HG02642 (cell line): ENCODE measurements around the gene RIBC1.
"Not testable (repeated sequence)": the region's sequence is repeated elsewhere in the genome, so short reads cannot be mapped to it uniquely, and the experiment has no call there.

Experiments
- ATAC-seq: cut with Tn5 transposase; IDR thresholded peaks from one replicate; pipeline ENCODE4 v1.9.1; 2021; ENCODE audit warnings: mild to moderate bottlenecking; ENCODE audit not compliant: unreplicated experiment, poor library complexity

Gene RIBC1

DNA sequence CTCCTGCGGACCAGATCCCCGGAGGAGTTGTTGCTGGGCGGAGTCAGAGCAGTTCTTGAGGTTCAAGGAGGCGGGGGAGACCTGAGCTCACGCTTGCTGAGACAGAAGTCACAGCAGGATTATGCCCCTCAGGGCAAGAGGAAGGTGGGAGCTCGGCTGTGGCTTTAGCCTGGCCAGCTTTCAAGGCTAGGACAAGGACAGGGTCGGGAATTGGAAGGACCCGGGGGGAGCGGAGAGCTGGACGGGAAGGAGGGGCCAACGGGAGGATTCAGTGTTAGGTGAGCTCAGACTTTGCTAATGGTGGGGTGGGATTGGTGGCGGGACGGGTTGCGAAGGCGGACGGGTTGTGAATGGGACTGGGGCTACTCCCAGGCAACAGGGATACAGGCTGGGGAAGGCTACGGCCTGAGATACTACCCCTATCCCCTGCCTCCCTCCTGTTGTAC lies at the start of gene RIBC1:
Gene RIBC1, plus strand, starts transcription at position 13 of the 446 bp plus-strand sequence. CDS start 3,404 bp downstream, outside the sequence.
- ATAC-seq: no peak

DNA sequence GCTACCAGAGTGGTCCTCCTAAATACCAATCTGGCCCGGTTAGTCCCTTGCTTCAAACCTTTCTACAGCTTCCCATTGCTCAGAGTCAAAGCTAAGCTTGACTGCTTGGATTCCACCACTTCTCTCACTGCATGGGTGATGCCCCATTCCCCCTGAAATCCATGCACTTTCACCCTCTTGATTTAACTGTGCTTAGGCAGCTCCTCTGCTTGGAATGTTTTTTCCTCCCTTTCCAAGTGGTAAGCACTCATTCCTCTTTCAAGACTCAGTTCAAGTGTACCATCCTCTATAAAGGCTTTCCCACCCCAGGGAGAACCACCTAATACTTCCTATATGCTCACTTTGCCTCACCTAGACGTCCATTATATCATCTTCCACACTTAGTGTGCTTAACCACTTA lies 49.4 kb upstream of the RIBC1 start:
- no peak for ATAC-seq

DNA sequence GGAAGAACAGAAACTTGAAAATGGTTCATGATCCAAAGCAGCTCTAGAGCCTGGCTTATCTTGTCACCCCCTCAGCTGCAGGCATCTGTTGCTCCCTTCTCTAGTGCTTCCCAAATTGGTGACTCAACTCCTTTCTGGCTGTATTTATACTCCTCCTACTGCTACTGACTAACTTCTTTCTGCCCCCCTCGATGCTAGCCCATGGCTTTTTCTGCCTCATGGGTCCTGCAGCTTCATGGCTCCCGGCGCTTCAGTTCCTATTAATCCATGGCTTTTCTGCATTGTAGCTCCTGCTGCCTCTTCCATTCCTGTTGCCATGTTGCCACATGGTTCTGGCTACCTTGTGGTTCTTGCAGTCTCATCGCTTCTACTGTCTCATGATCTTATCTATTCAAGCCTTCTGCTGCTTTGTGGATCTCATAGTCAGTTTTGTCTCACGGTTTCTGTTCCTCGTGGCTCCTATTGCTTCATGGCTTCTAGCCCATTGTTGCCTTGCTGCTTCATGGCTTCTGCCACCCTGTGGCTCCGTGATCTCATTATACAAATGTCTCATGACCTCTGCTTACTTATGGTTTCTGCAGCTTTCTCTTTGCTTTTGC lies 48.4 kb upstream of the RIBC1 start:
- no peak for ATAC-seq

DNA sequence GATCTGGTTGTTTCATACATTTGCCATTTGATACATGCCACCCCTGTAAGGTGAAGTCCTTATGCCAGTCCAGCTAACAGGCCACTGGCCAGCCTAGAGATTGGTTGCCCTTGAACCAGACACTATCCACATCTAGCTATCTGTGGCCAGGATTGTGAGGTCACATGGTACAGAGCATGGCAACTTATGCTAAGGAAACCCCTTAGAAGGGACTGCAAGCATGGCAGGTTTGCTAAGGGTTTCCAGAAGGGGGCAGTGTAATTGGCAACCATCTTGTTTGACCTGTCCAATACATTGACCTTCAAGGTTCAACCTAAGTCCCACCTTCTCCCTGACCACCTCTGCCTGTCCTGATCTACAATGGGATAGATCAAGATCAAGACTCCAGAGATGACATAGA lies 47.8 kb upstream of the RIBC1 start:
- no peak for ATAC-seq

GRCh38 chrX:53376888-53377287 lies 45.8 kb upstream of the RIBC1 start:
- ATAC-seq: no peak

GRCh38 chrX:53377464-53377863 lies 45.2 kb upstream of the RIBC1 start:
- no peak for ATAC-seq

DNA sequence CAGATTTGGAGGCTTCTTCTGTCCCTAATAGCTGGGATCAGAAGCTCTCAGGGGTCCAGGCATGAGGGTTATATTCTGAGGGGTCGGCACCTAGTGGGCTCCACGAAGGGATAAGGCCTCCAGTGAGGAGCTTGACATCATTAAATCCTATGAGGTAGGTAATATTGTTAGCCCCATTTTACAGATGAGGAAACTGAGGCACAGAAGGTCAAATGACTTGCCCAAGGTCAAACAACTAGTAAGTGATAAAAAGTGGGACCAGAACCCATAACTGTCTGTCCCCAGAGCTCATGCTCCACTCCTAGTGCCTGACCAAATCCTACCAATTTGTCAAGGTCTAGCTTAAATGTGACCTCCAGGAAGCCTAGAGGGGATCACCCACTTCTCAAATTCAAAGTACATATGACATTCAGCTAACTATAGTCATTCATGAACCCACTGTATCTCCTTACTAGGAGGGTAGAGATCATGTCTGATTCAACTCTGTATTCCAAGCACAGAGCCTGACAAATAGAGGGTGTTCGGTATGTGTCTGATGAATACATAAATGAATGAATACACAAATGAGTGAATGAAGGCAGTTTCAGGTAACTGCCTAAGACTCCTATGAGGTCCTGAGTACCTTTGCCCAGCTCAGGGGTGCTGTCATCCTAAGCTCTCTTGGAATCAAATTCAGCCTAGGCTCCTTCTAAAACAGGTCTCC lies 43.5 kb upstream of the RIBC1 start:
- no peak for ATAC-seq

DNA sequence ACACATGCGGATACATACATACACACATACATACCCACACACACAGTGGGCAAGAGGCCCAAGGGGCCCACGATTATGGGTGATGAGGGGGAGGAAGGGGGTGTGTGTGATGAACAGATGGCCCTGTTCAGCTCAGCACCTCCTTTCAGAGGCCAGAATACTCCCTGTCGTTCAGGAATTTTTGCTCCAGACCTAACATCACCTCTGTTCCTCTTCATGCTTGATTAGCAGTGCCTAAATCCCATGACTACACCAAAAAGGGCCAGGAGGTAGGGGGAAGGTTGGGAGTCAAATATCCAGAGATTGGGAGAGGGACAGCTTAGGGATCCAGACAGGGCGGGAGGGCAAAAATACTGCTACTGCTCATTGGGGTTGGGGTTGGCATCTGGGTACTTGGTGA lies 42.9 kb upstream of the RIBC1 start:
- no peak for ATAC-seq

DNA sequence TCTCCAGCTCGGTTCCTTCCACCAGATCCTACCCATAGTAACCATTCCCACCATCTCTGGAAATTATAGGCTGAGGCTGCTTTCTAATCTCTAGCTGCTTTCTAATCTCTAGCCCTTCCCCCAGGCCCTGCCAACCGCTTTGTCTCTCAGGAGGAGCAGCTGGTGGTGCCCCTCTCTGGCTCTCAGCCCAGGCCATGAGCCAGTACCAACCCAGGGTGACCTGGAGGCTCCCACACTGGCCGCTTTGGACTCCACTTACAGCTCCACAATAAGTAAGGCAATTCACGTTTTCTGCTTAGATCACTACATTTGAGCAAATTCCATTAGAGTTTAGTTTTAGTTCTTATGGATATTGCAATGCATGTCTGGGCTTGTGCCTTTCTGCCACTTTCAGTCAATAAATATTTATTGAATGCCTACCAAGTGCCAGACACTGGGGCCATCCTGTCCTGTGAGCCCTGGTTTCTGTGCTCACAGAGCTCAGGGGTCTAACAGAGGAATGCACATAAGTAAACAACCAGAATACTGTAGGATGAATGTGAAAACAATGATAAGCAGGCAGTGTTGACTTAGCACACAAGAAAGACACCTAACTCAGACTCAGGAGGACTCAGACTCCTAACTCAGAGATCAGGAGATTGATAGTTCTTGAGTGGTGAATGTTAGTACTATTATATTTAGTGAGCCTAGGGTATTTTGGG lies 39.1 kb upstream of the RIBC1 start:
- ATAC-seq: no peak

DNA sequence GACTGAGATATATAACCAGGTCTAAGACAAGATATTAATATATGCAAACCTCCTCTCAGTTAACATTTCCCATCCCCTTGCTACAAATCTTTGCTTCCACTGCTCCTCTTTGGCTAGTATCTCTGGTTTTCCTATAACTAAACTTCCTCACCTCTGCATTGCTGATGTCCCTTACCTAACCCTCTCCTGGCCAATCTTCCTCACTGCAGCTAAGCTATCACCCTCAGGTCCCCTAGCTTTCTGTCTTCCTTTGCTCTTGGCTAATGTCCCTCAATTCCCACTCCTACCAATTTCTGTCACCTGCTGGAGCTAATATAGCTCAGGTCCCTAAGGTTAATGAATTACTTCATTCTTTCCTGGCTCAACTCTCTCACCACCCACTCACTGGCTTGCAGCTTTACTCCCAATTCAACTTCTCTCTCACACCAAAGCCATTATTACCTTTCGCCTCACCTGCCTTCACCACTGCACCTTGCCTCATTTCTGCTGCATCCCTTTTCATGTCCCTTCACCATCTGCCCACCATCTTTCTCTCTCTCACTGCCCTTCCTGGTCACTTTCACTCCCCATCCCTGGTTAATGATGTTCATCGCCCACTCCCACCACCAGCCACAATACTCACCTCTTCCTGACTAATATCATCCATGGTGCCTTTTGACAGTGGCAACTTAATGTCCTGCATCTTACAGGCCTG lies 26.9 kb upstream of the RIBC1 start:
- no peak for ATAC-seq

DNA sequence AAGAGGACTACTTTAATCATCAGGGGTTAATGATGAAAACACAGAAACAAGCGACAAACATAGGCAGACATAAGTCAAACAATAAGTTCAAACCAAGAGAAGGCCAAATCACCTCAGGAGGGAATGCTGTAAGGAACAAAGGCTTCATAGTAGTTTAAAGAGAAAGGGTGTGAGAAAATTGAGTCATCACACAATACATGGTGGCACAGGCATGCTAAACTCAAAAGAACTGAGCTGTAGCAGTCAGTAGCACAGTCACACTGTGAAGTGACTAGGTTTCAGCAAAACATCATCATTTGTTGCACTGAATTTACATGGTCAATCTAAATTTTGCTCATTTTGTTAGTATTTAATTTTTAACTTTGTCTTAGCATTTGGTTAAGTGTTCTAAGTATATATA lies 24.5 kb upstream of the RIBC1 start:
- no peak for ATAC-seq

DNA sequence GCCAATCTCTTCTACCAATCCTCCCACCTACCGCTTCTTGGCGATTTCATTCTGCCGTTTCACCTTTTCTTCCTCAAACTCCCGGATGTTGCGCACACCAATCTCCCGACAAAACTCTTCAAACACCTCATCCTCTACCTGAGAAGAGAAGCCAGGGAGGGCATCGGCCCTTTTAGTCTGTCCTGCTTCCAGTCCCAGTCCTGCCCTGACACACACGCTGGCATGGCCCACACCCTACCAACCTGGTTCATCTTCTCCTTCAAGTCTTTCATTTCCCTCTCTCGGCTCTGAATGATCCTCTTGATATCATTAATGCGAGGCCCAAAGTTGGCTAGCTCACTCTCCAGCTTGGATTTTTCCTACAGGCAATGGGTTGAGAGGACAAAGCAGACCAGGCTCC lies 19.1 kb upstream of the RIBC1 start:
- no peak for ATAC-seq

- ATAC-seq: no peak
Measured at GRCh38 chrX:53412446-53412845, 10.2 kb upstream of the RIBC1 start.

DNA sequence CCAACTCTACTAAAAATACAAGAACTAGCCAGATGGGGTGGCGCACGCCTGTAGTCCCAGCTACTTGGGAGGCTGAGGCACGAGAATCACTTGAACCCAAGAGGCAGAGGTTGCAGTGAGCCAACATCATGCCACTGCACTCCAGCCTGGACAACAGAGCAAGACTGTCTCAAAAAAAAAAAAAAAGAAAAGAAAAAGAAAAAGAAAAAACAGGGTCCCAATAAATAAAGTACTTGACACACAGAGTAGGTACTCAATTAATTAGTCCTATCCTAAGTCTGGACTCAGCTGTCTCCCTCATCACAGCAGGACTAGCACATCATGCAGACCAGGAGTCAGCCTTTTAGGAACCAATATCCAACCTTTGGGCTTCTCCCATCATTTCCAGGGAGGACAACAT lies 2.3 kb upstream of the RIBC1 start:
- not testable (repeated sequence) for ATAC-seq

- no peak for ATAC-seq
Measured at GRCh38 chrX:53421125-53421524, 1.5 kb upstream of the RIBC1 start.

GRCh38 chrX:53421772-53422085 lies 944 bp upstream of the RIBC1 start:
- no peak for ATAC-seq

- ATAC-seq: peak; percentile 96
Measured at GRCh38 chrX:53422086-53422860, 400 bp upstream of the RIBC1 start, which contains the start of gene SMC1A. Gene SMC1A, minus strand, starts transcription at chrX:53422654. Its CDS starts 54 bp downstream, at chrX:53422600.

DNA sequence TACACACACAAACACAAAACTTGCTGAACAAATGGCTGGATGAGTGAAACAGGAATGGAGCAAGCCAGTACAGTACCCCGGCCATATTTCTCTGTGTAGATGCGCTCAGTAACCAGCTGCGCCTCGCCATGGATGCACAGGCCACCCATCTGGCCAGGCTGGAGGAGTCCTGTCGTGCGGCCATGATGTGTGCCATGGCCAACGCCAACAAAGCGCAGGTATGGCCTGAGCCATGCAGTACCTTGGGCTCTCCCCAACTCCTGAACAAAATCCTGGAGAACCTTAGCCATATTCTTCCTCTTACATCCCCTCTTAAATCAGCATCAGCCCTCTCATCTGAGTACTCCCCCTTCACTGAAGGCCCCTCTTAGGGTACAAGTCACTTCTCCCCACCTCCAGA lies 7.1 kb downstream of the RIBC1 start:
- no peak for ATAC-seq

DNA sequence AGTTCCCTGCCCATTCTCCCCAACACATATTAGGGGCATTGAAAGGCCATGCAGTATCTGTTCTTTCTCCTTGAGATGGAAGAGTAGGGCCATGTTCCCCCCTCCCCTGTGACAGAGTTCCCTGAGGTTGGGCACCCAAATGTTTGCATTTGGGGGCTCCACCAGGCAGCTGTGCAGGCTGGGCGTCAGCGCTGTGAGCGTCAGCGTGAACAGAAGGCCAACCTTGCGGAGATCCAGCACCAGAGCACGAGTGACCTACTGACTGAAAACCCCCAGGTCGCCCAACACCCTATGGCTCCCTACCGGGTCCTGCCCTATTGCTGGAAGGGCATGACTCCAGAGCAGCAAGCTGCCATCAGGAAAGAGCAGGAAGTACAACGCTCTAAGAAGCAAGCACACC lies 7.6 kb downstream of the RIBC1 start:
- no peak for ATAC-seq
